Choroid plexus epithelial cell (primary cell): ENCODE data around the gene MXRA8.
"Not testable (repeated sequence)": the region's sequence is repeated elsewhere in the genome, so short reads cannot be mapped to it uniquely, and the experiment has no call there.

Source experiments
- DNase-seq: peaks from one replicate; pipeline ENCODE4 v3.0.0-alpha.2; 2010; ENCODE audit warnings: low read depth
- H3K4me3 ChIP-seq: 2 replicates; pipeline ENCODE4 v1.5.1; 2011; ENCODE audit warnings: low read depth, mild to moderate bottlenecking, control low read depth, low read length, moderate library complexity
- TF ChIP-seq, protein P1 (sequence below): conservative IDR thresholded peaks from 2 replicates; pipeline ENCODE4 v1.5.1; 2011; ENCODE audit warnings: low read depth, mild to moderate bottlenecking, control low read depth, inconsistent platforms, low read length, moderate library complexity

The MXRA8 gene, protein sequence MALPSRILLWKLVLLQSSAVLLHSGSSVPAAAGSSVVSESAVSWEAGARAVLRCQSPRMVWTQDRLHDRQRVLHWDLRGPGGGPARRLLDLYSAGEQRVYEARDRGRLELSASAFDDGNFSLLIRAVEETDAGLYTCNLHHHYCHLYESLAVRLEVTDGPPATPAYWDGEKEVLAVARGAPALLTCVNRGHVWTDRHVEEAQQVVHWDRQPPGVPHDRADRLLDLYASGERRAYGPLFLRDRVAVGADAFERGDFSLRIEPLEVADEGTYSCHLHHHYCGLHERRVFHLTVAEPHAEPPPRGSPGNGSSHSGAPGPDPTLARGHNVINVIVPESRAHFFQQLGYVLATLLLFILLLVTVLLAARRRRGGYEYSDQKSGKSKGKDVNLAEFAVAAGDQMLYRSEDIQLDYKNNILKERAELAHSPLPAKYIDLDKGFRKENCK

DNA sequence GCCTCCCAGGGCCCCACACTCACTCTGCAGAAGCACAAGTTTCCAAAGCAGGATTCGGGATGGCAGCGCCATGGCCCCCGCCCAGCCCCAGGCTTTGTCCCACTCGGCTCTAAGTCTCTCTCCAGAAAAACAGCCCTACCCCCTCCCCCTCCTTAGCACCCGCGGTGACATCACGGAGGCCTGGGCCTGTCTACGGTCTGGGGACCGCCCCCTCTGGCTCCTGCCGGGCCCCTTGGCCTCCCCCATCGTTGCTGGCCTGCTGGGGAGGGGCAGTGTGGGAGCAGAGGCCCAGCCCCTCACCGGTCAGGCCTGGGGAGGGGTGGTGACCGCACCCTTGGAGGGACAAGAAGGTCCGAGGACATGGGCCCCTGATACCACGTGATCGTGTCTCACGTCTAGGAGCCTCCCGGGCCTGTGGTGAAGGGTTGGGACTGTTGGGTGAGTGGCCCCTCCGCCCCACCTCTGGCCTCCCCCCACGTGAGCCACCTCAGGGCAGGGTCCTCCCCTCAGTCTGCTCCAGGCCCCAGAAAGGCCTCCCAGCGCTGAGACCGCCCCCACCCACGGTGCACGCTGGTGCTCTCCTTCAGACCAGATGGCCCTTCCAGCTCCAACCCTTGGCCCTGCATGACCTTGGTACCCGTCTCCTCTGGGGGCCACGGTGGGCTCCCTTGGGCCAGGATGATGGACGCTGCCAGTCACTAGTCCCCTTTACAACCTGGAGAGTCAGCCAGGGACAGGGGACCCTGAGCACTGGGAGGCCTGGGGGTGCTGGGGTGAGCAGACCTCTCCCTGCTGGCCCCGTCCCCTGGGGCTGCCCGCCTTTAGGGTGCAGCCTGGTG, at the start of gene MXRA8:
TSS of gene MXRA8 (minus strand) at position 123 of the 839 bp plus-strand sequence. CDS start at position 72, 51 bp downstream.
- DNase-seq: peak; percentile 68
- peak within 1 kb of the TSS; percentile 62 for H3K4me3 ChIP-seq
- TF ChIP-seq, protein P1, sequence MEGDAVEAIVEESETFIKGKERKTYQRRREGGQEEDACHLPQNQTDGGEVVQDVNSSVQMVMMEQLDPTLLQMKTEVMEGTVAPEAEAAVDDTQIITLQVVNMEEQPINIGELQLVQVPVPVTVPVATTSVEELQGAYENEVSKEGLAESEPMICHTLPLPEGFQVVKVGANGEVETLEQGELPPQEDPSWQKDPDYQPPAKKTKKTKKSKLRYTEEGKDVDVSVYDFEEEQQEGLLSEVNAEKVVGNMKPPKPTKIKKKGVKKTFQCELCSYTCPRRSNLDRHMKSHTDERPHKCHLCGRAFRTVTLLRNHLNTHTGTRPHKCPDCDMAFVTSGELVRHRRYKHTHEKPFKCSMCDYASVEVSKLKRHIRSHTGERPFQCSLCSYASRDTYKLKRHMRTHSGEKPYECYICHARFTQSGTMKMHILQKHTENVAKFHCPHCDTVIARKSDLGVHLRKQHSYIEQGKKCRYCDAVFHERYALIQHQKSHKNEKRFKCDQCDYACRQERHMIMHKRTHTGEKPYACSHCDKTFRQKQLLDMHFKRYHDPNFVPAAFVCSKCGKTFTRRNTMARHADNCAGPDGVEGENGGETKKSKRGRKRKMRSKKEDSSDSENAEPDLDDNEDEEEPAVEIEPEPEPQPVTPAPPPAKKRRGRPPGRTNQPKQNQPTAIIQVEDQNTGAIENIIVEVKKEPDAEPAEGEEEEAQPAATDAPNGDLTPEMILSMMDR: no peak

DNA sequence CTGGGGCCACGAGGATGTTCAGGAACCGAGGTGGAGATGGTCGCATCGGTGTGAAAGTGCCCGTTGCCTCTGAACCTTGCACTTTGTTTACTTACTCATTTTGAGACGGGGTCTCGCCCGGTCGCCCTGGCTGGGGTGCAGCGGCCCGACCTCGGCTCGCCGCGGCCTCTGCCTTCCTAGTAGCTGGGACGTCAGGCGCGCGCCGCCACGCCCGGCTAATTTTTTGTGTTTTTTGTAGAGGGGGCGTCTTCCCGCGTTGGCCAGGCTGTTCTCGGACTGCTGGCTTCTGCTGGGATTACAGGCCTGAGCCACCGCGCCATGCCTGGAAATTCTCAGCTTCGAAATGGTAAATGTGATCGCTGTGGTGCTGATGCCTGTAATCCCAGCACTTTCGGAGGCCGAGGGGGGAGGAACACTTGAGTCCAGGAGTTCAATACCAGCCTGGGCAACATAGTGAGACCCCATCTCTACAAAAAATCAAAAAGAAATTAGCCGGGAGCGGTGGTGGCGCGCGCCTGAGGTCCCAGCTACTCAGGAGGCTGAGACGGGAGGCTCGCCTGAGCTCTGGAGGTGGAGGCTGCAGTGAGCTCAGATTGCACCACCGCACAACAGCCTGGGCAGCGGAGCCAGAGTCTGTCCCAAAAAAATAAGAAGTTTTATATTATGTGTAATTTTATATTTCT, 49.4 kb upstream of the MXRA8 start:
- peak overlapping the region; percentile 88 for H3K4me3 ChIP-seq
- peak; percentile 72 for DNase-seq
- TF ChIP-seq, protein P1: peak; percentile 27

DNA sequence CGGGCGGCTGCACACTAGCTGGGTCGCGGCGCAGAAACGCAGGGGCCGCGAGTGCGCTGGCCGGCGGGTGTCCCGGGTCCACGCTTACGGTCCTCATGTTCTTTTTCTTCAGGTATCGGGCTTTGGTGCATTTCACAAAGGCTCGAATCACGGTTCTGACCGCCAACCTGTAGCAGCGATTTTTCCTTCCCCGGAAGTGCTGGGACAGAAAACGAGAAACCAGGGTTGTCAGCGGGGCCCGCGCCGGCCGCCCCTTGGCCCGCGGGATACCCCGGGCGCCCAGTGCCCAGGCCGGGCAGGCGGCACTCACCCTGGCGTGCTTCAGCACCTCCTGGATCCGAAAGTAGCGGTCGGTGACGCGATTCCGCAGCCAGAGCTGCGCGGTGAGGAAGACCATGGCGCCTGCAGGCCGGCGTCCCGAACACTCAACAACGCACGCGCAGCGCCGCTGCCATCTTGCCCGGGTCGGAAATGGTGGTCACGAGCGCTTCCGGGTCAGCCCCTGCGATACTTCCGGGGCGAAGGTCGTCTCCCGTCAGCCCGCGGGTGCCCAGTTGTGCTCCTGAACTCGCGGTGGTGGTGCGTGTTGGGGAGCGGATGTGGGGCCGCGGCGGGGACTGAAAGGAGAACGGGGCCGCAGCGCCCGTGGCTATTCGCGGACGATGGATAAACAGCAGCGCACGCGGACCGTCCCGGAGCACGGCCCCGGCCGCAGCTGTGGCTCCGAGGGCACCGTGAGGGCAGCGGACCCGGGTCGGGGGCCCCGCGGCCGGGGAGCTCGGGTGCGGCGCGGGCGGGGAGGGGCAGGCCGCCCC, 48.7 kb upstream of the MXRA8 start, which contains the start of gene MRPL20:
TSS of gene MRPL20 (minus strand) at position 473 of the 815 bp plus-strand sequence. CDS start at position 397, 76 bp downstream.
- TF ChIP-seq, protein P1: no peak
- H3K4me3 ChIP-seq: peak within 1 kb of the TSS; percentile 88

DNA sequence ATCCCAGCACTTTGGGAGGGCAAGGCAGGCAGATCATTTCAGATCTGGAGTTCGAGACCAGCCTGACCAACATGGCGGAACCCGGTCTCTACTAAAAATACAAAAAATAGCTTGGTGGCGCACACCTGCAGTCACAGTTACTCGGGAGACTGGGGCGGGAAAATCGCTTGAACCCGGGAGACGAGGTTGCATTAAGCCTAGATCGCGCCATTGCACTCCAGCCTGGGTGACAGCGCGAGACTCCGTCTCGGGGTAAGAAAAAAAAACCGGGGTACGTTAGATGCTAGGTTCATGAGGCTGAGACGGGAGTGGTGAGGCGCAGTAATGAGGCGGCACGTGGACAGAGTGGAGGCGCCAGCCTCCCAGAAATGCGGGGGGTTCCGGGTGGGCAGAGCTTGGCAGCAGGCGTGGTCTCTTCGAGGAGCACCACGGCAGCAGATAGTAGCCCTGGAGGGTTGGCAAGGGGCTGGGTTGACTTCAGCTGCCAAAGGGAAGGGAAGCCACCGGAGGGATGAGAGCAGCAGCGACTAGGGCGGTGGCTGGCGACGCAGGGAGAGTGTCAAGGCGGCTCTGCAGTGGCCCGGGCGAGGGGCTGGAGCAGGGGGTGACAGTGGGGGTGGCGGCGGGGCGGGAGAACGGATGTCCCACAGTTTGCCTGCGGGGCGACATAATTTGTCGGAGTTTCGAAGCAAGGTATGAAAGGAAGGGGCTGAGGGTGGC, 47.9 kb upstream of the MXRA8 start:
- DNase-seq: no peak
- TF ChIP-seq, protein P1: no peak
- peak overlapping the region; percentile 88 for H3K4me3 ChIP-seq

More for the DNA sequence above, 48.7 kb upstream of the MXRA8 start, which contains the start of gene MRPL20:
- DNase-seq: peak; percentile 91

DNA sequence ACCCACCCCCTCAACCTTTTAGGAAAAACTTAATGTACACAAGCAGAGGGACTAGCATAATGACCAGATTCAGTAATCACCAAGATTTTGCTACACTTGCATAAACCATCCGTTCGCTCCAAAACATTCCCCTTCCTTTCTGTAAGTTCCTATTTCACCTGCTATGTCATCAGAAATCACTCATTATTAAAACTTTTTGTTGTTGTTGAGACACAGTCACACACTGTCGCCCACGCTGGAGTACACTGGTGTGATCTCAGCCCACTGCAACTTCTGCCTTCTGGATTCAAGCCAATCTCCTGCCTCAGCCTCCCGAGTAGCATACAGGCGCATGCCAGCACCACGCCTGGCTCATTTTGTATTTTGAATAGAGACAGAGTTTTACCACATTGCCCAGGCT, 45.3 kb upstream of the MXRA8 start:
- no peak overlapping the region for H3K4me3 ChIP-seq
- TF ChIP-seq, protein P1: no peak
- DNase-seq: no peak

DNA sequence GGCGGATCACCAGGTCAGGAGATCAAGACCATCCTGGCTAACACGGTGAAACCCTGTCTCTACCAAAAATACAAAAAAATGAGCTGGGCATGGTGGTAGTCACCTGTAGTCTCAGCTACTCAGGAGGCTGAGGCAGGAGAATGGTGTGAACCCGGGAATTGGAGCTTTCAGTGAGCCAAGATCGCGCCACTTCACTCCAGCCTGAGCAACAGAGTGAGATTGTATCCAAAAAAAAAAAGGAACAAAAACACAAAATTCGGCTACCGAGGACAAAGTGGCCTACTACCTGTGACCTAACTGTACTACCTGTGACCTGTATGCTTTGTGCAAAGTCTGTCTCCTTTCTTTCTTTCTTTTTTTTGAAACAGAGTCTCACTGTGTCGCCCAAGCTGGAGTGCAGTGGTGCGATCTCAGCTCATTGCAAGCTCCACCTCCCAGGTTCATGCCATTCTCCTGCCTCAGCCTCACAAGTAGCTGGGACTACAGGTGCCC, 44.6 kb upstream of the MXRA8 start:
- not testable (repeated sequence) for DNase-seq, H3K4me3 ChIP-seq
